AG09309 (cell line): ENCODE measurements around the gene EVPL.
"Not testable (repeated sequence)": the region's sequence is repeated elsewhere in the genome, so short reads cannot be mapped to it uniquely, and the experiment has no call there.

Experiments used
- DNase-seq: peaks from one replicate; pipeline ENCODE4 v3.0.0-alpha.2; 2010; ENCODE audit warnings: low read depth
- H3K4me3 ChIP-seq: 2 replicates; pipeline ENCODE4 v1.5.1; 2011; ENCODE audit warnings: mild to moderate bottlenecking, low read depth, low read length, moderate library complexity; ENCODE audit not compliant: control insufficient read depth
- CTCF ChIP-seq: IDR thresholded peaks from 2 replicates; pipeline ENCODE4 v1.5.1; 2011; ENCODE audit warnings: mild to moderate bottlenecking, low read depth, low read length, inconsistent platforms; ENCODE audit not compliant: insufficient read depth, control insufficient read depth; ENCODE audit errors: missing control alignments

EVPL gene

GRCh38 chr17:76071531-76072147 is 44.5 kb upstream of the EVPL start:
- peak overlapping the region; percentile 97 for H3K4me3 ChIP-seq
- TF ChIP-seq CTCF, result no peak
- no peak for DNase-seq

GRCh38 chr17:76065775-76066174 is 38.7 kb upstream of the EVPL start:
- no peak overlapping the region for H3K4me3 ChIP-seq
- DNase-seq, result no peak
- TF ChIP-seq CTCF, result no peak

- H3K4me3 ChIP-seq, result no peak overlapping the region
- no peak for TF ChIP-seq CTCF
- DNase-seq, result no peak
These were observed 36.9 kb upstream of the EVPL start for GRCh38 chr17:76063875-76064546.

GRCh38 chr17:76058264-76058663 is 31.2 kb upstream of the EVPL start:
- DNase-seq, H3K4me3 ChIP-seq: not testable (repeated sequence)

GRCh38 chr17:76056882-76057281 is 29.8 kb upstream of the EVPL start:
- TF ChIP-seq CTCF, result no peak
- no peak overlapping the region for H3K4me3 ChIP-seq
- no peak for DNase-seq

- DNase-seq, result no peak
- no peak overlapping the region for H3K4me3 ChIP-seq
- no peak for TF ChIP-seq CTCF
These were observed 27.0 kb upstream of the EVPL start for GRCh38 chr17:76054112-76054476.

- DNase-seq, result no peak
- no peak overlapping the region for H3K4me3 ChIP-seq
- TF ChIP-seq CTCF, result no peak
These were observed 26.4 kb upstream of the EVPL start for GRCh38 chr17:76053246-76054111.
